K562 (cell line): ENCODE data around the gene GINS2. TPM values are rescaled to one million over a fixed set of nuclear protein-coding genes. Genes with fewer than 3 reads are reported as not detected.

Experiments
- ATAC-seq: fragments of 200-7000 bp; cut with Tn5 transposase; 3 replicates; pipeline ENCODE4 v1.9.1; 2020; ENCODE audit warnings: moderate library complexity
- BruUV-seq: library from RNA; stranded (reverse); fragments of 400-500 nt; replicated peaks from 2 replicates; lab custom pipeline; 2021; lab: Mats Ljungman, UMichigan
- CTCF ChIA-PET: fragments of 300-600 bp; formaldehyde crosslinking; extraction: SDS; loops from one replicate; lab custom pipeline; 2021; ENCODE audit warnings: low intra/inter-chr PET ratio; lab: Yijun Ruan, JAX
- POLR2A ChIA-PET: fragments of 300-600, 350-650 bp; sonication (Branson Sonifier 250); formaldehyde crosslinking; extraction: SDS; loops from one replicate; lab custom pipeline; 2021; ENCODE audit warnings: antibody characterized with exemption, inconsistent platforms; lab: Yijun Ruan, JAX
- DNase-seq, 4 experiments: peaks; one replicate each; pipeline versions ENCODE4 v3.0.0 to v3.0.0-alpha.2; 2011 to 2018; ENCODE audit warnings: low spot score in 3 of 4, mixed read lengths in 3 of 4; ENCODE audit errors: extremely low read depth in 1 of 4
- FAIRE-seq: peaks from 2 replicates; lab custom pipeline; 2011; peaks lifted over from hg19 to GRCh38; lab: Jason Lieb, UNC
- H2AFZ ChIP-seq: 2 replicates; pipeline ENCODE4 v1.6.0; 2011; ENCODE audit warnings: low read depth, low read length, control low read depth, inconsistent platforms
- H3K27ac ChIP-seq: fragments of 200-600 bp; 3 replicates; pipeline ENCODE4 v1.8.0; 2011; ENCODE audit warnings: low read depth, mild to moderate bottlenecking, control low read depth, inconsistent platforms, low read length, moderate library complexity, mixed read lengths; ENCODE audit errors: extremely low read depth
- H3K27me3 ChIP-seq, 2 experiments: fragments of 300-600 bp in 1 of 2; 2 replicates in 1 of 2; 3 replicates in 1 of 2; pipeline versions ENCODE4 v1.6.0 to v1.8.0; 2011; ENCODE audit warnings: inconsistent platforms in 2 of 2, low read length in 2 of 2, mild to moderate bottlenecking in 1 of 2, mixed read lengths in 1 of 2, moderate library complexity in 1 of 2; ENCODE audit not compliant: control insufficient read depth in 2 of 2, insufficient read depth in 2 of 2
- H3K36me3 ChIP-seq: fragments of 300-600 bp; 3 replicates; pipeline ENCODE4 v1.8.0; 2011; ENCODE audit warnings: mild to moderate bottlenecking, low read length, inconsistent platforms; ENCODE audit not compliant: control insufficient read depth, insufficient read depth
- H3K4me1 ChIP-seq, 2 experiments: fragments of 200-600 bp in 1 of 2; replicated peaks in 1 of 2; 2 replicates in 1 of 2; 3 replicates in 1 of 2; pipeline versions ENCODE4 v1.5.1 to v1.8.0; 2011; ENCODE audit warnings: inconsistent platforms in 2 of 2, low read length in 2 of 2, mild to moderate bottlenecking in 1 of 2, mixed read lengths in 1 of 2, moderate library complexity in 1 of 2; ENCODE audit not compliant: control insufficient read depth in 2 of 2, insufficient read depth in 2 of 2
- H3K4me2 ChIP-seq: 2 replicates; pipeline ENCODE4 v1.6.1; 2011; ENCODE audit warnings: low read length, control low read depth, inconsistent platforms, mixed read lengths; ENCODE audit not compliant: insufficient read depth
- H3K4me3 ChIP-seq: fragments of 200-600 bp; sonication (generic), shearing (Covaris generic); 2 replicates; pipeline ENCODE4 v1.5.1; 2016; ENCODE audit warnings: control low read depth, inconsistent platforms
- H3K79me2 ChIP-seq: fragments of 200-600 bp; 3 replicates; pipeline ENCODE4 v1.8.0; 2011; ENCODE audit warnings: low read length, inconsistent platforms; ENCODE audit not compliant: control insufficient read depth, insufficient read depth
- H3K9ac ChIP-seq, 2 experiments: 2 replicates each; pipeline versions ENCODE4 v1.6.0 to v1.6.1; 2011; ENCODE audit warnings: low read depth in 2 of 2, low read length in 2 of 2, control low read depth in 1 of 2, inconsistent platforms in 1 of 2, mild to moderate bottlenecking in 1 of 2, mixed read lengths in 1 of 2; ENCODE audit not compliant: insufficient read depth in 1 of 2
- H3K9me1 ChIP-seq: one replicate; pipeline ENCODE4 v1.6.0; 2011; ENCODE audit warnings: inconsistent platforms, mild to moderate bottlenecking, low read length, moderate library complexity; ENCODE audit not compliant: control insufficient read depth, insufficient read depth
- H3K9me3 ChIP-seq: replicated peaks from 2 replicates; pipeline ENCODE4 v1.5.1; 2011; ENCODE audit warnings: low read depth, low read length, inconsistent platforms; ENCODE audit not compliant: control insufficient read depth, insufficient read depth
- H4K20me1 ChIP-seq: replicated peaks from 2 replicates; pipeline ENCODE4 v1.6.1; 2011; ENCODE audit warnings: low read length, inconsistent platforms, mixed read lengths; ENCODE audit not compliant: control insufficient read depth, insufficient read depth
- MAZ ChIP-seq, 2 experiments: fragments of 450-650 bp in 1 of 2; sonication (generic) in 1 of 2; formaldehyde crosslinking; IDR thresholded peaks in 1 of 2; conservative IDR thresholded peaks in 1 of 2; 2 replicates each; pipeline versions ENCODE4 v1.4.0 to v1.5.0; 2020; ENCODE audit warnings: mild to moderate bottlenecking in 1 of 2, missing genetic modification reagents in 1 of 2
- MYNN ChIP-seq, 2 experiments: sonication (generic); formaldehyde crosslinking in 1 of 2; IDR thresholded peaks; 2 replicates each; pipeline versions ENCODE4 v1.5.0 to v1.6.1; 2016 to 2020; ENCODE audit warnings: antibody characterized with exemption in 1 of 2, missing genetic modification reagents in 1 of 2
- POLR2A ChIP-seq: fragments of 450-650 bp; conservative IDR thresholded peaks from 2 replicates; pipeline ENCODE4 v1.6.1; 2016
- POLR2AphosphoS2 ChIP-seq: IDR thresholded peaks from 2 replicates; pipeline ENCODE4 v1.6.1; 2012; ENCODE audit warnings: low read length, improper control_type of control experiment
- POLR2B ChIP-seq: fragments of 450-650 bp; IDR thresholded peaks from 2 replicates; pipeline ENCODE4 v1.6.1; 2018; ENCODE audit warnings: low read depth; ENCODE audit not compliant: partially characterized antibody
- SUPT5H ChIP-seq: fragments of 450-650 bp; IDR thresholded peaks from 2 replicates; pipeline ENCODE4 v1.6.1; 2016
- WGBS: fragments of 100-300 bp; shearing (Covaris generic); methylation state at CpG from one replicate; pipeline ENCODE4 v1.1.6; 2016; ENCODE audit warnings: low coverage, mixed read lengths; ENCODE audit not compliant: insufficient coverage; ENCODE audit errors: missing lambda C conversion rate; 5-methylcytosine and 5-hydroxymethylcytosine counted together
- in situ Hi-C: fragments of 300-500 bp; cut with MboI; formaldehyde crosslinking; loops from 4 replicates; pipeline ENCODE4 v1.15.0; 2018; ENCODE audit warnings: inconsistent platforms, mixed read lengths
- intact Hi-C: fragments of 100-400 bp; cut with micrococcal nuclease; formaldehyde crosslinking; loops from 2 replicates; pipeline ENCODE4 v1.14.2; 2022
- polyA plus RNA-seq, 8 experiments: library from polyadenylated mRNA; depleted of rRNA in 4 of 8; stranded (reverse) in 5 of 8; unstranded in 3 of 8; fragments of >200 nt; fragmentation: Nextera tagmentation in 2 of 8; fragmentation: Illumina TruSeq in 1 of 8; extraction: Ambion mirVana in 2 of 8; extraction: Trizol in 1 of 8; gene quantifications; 2 replicates each; pipeline versions ENCODE4 v1.2.1 to v1.2.3, GENCODE V29; 2011 to 2014; ENCODE audit warnings: inconsistent platforms in 1 of 8, missing spikeins in 1 of 8
- total RNA-seq, 7 experiments: library from RNA; depleted of rRNA in 6 of 7; stranded (reverse); fragments of >200 nt in 6 of 7; fragmentation: Illumina TruSeq in 2 of 7; extraction: Trizol in 2 of 7; gene quantifications; 2 replicates each; pipeline versions ENCODE4 v1.2.1 to v1.2.3, GENCODE V29; 2011 to 2021; ENCODE audit warnings: low replicate concordance in 1 of 7

The GINS2 gene
- total and polyA plus RNA-seq, 9 of the 15 experiments (the other 6 are each of a cell fraction or from before 2014, with no cell fraction given): 40.4 to 76.2 (median 44.6) TPM

GRCh38 chr16:85677383-85677967, 11.3 kb downstream of the GINS2 start:
- ATAC-seq: no peak
- Histone ChIP-seq H4K20me1 (peaks cover 21% of the 10 kb centered on the region), H3K4me3 (no peak overlapping the region), H3K79me2 (peaks cover 1% of the 10 kb centered on the region; the same call in 1 of the 3 replicates), H2AFZ (no peak overlapping the region), H3K36me3 (peaks cover 98% of the 10 kb centered on the region), H3K9ac (no peak overlapping the region), H3K9me1 (peaks cover 2% of the 10 kb centered on the region), H3K4me1 (peaks cover 0 to 4% of the 10 kb centered on the region in 2 experiments; a peak in 3 of 5 replicates), H3K9me3 (no peaks in the 10 kb centered on the region), H3K27me3 (no peaks in the 10 kb centered on the region), H3K4me2 (no peak overlapping the region), H3K27ac (peak overlapping the region; percentile 18; the same call in 1 of the 3 replicates)
- ChIA-PET CTCF (interaction anchor here (4.0 kb wide), 1 partner anchor 41 kb away, joined by 35 read pairs; no protein-coding TSS in a partner anchor), POLR2A (interaction anchor here (0.6 to 1.4 kb wide), 5 partner anchors 10 to 92 kb away, joined by 3 read pairs; no protein-coding TSS in a partner anchor)
- intact Hi-C loops (no loop called here), in situ Hi-C loops (no loop called here)
- peak; percentile 6 for FAIRE-seq
- whole genome bisulfite sequencing: 68% methylated on average over 6 of the region's 6 CpGs
- peak; percentile 60; the same call in 1 of the 2 replicates for TF ChIP-seq MYNN (IDR thresholded peaks at IDR 0.05)
- no peak for TF ChIP-seq MYNN (CRISPR knock-in tag; IDR thresholded peaks at IDR 0.05)
- peak; percentile 63 for TF ChIP-seq POLR2B
- no peak for TF ChIP-seq MAZ (CRISPR knock-in tag; conservative IDR thresholded peaks at IDR 0.05 in 1 of 2, IDR thresholded peaks at IDR 0.05 in 1 of 2)
- peak; percentile 23; the same call in 1 of the 2 replicates for TF ChIP-seq SUPT5H
- peak; percentile 81; the same call in 1 of the 2 replicates for TF ChIP-seq POLR2AphosphoS2
- peak; percentile 62 for TF ChIP-seq POLR2A
- no TSS peak for BruUV-seq
- DNase-seq: no peak
